Right kidney (tissue), 1 donor: Measurements from ENCODE around the gene CSNK2B.

ENCODE experiments used
- DNase-seq: peaks from one replicate; pipeline ENCODE4 v3.0.0-alpha.2; 2016

Gene CSNK2B

GRCh38 chr6:31660381-31661261, 5.3 kb upstream of the CSNK2B start, which contains the start of gene C6orf47:
TSS of gene C6orf47 (minus strand) at chr6:31660778. CDS start at chr6:31659947, 831 bp downstream.
- peak; percentile 82 for DNase-seq

GRCh38 chr6:31661262-31662123, 4.4 kb upstream of the CSNK2B start:
- DNase-seq, result no peak

GRCh38 chr6:31662124-31662723, 3.7 kb upstream of the CSNK2B start:
- no peak for DNase-seq

GRCh38 chr6:31663126-31663960, 2.5 kb upstream of the CSNK2B start:
- no peak for DNase-seq

GRCh38 chr6:31663961-31664789, 1.7 kb upstream of the CSNK2B start:
- no peak for DNase-seq

DNA sequence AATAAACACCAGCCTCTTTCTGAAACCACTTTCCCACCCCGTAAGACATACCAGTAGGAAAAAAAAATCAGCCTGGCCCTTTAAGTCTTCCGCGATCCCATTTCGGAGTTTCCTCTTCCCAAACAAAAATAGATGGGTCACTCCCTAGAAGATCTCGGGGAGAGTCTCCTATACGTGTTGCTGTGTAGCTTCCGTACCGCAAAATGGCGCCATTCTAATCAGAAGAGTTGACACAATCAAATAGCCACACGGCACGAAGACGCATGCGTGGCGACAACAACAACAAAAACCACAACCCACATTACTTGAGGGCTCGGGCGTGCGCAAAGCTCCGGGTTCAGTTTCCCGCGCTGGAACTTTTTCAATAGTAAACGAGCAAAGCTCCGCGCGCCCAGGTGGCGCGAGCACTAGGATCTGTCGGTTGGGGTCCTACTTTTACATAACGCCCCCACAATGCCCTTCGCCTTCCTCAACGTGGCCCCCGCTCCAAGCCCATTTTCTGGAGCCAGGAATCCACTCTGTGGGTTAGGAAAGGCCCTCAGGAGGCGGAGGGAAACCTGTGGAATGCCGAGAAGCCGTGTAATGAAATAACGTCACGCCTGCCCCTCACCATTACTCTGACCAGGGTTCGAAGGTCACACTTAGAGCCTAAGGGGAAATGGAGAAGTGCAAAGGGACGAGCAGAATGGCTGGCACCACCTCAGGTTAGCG, 935 bp upstream of the CSNK2B start, which contains the start of gene GPANK1:
GPANK1 (minus strand) TSS at position 208 of the 711 bp plus-strand sequence. CDS start 519 bp downstream, outside the sequence.
- DNase-seq, result peak; percentile 87

- DNase-seq, result peak; percentile 14
These were observed 571 bp downstream of the CSNK2B start for GRCh38 chr6:31666337-31666965.

DNA sequence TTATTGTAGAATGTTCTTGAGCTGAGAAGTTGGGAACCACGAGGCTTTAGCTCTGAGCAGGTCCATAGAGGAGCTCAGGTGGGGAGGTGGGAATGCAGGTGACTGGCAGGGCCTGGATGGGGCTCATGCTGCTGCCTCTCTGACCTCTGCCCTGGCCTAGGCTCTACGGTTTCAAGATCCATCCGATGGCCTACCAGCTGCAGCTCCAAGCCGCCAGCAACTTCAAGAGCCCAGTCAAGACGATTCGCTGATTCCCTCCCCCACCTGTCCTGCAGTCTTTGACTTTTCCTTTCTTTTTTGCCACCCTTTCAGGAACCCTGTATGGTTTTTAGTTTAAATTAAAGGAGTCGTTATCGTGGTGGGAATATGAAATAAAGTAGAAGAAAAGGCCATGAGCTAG, 3.8 kb downstream of the CSNK2B start, which contains the start of gene LY6G5B:
LY6G5B (plus strand) TSS at position 301 of the 400 bp plus-strand sequence. CDS start 975 bp downstream, outside the sequence.
- DNase-seq, result no peak

- DNase-seq, result no peak
These were observed 10.5 kb downstream of the CSNK2B start for GRCh38 chr6:31676322-31676903.

- DNase-seq, result no peak
These were observed 11.0 kb downstream of the CSNK2B start for GRCh38 chr6:31676904-31677303.

GRCh38 chr6:31677955-31678354, 12.1 kb downstream of the CSNK2B start:
- no peak for DNase-seq

DNA sequence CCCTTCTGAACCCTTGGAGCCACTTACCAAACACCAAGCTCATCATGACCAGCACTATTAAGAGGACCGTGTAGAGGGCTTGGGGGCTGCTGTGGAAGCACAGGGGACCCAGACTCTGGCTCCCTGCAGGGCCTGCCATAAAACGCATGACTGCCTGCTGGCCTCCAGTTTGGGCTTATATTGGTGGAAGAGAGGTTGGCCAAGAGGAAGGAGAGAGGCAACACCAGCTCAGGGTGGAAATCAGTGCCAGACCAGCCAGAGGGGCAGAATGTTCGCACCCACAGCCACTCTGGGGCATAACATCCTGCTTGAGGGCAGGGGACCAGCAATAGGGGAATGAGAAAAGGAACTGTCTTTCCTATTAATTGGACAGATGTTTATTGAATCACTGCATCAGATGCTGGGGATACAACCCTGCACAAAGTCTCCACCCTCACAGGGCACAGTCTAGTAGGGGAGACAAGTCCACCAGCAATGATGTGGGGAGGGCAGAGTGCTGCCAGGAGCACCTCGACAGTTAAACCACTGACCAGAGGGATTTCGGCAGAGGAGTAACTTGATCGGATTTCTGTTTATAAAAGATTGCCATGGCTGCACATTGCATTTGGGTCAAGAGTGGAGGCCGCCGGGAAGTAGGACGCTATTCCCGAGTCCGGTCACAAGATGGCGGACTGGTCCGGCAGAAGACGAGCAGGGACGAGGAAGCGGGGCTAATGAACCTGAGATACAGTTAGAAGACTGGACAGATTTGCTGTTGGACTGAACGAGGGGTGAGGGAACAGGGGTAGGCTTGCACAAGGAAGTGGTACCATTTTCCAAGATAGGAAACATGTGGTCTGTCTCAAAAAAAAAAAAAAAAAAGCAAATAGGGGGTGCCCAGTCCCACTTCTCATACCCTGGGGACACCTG, 14.6 kb downstream of the CSNK2B start, which contains the start of gene LY6G5C:
LY6G5C (minus strand) TSS at position 842 of the 909 bp plus-strand sequence; CDS start at position 148, 694 bp downstream.
- peak; percentile 72 for DNase-seq

- DNase-seq, result peak; percentile 85
These were observed 15.3 kb downstream of the CSNK2B start for GRCh38 chr6:31681135-31681671.

DNA sequence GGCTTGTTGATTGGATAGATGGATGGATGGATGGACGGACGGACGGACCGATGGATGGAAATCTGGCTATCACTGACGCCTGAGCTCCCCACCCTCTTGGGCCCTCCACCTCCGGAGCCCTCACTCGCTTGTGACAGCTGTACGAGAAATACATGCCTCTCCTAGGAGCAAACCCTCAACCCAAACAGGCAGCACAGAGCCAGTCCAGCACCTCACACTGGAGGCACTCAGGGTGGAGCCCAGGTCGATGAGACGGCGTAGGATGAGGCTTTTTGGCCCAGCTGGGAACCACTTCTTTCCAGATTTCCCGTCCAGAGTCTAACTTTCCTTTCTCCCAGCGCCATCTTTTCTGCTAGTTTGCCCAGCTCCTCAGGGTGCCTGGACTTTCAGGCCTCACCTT, 17.7 kb downstream of the CSNK2B start:
- no peak for DNase-seq

GRCh38 chr6:31686483-31686882, 20.6 kb downstream of the CSNK2B start:
- no peak for DNase-seq

DNA sequence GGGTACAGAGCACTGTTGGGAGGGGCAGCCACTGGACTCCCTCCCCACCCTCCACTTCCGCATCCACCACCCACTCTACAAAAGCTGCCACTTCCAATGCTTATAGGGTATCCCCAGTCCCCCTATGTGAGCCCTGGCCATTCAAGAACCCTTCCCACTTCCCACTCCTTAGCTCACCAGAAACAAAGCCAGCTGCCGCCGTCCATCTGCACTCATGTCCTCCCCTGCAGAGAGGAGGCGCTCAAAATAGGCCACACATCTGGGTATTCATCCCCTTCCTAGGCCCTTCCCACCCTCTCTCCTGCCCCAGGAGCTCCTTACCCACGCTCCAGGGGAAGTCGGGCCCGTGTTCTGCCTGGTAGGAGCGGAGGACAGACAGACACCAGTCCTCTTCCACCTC, 21.4 kb downstream of the CSNK2B start:
- DNase-seq, result no peak
